ENCODE data around the gene SLC43A2. TPM values are rescaled to one million over a fixed set of nuclear protein-coding genes. Genes with fewer than 3 reads are reported as not detected.
A peak's percentile ranks its signal among the peaks of the same experiment; 100 is the strongest.

Gene SLC43A2
- total RNA-seq, 1 experiment from 2014 or later = 12.6 TPM

- TF ChIP-seq REST (IDR thresholded peaks at IDR 0.05; ENCODE audit: low read depth) (no peak), SP1 (IDR thresholded peaks at IDR 0.05; ENCODE audit: low read depth) (no peak), ZNF274 (IDR thresholded peaks at IDR 0.05; ENCODE audit: low read depth, low read length) (no peak), JUND (IDR thresholded peaks at IDR 0.05) (no peak), SIN3A (IDR thresholded peaks at IDR 0.05; ENCODE audit: low read depth) (no peak)
Observed at GRCh38 chr17:1598399-1599095, 30.1 kb downstream of the SLC43A2 start (continued).

GRCh38 chr17:1597861-1598342 lies 30.7 kb downstream of the SLC43A2 start:
- ChIA-PET CTCF (interaction anchor here (1.5 kb wide), 1 partner anchor 24 kb away, joined by 5 read pairs; no protein-coding TSS in a partner anchor), RAD21 (ENCODE audit: low non-redundant PET in 1 of 2, low total read pairs in 2 of 2, uncharacterized antibody in 2 of 2, unreplicated experiment in 2 of 2) (no interaction called here), POLR2A (no interaction called here)
- no peak overlapping the region for H3K4me3 ChIP-seq (replicated peaks in 1 of 2; ENCODE audit: low read depth in 1 of 2, low read length in 2 of 2)
- H3K9me2 ChIP-seq (ENCODE audit: insufficient read depth) = no peaks in the 10 kb centered on the region
- peaks cover 11 to 29% of the 10 kb centered on the region in 2 experiments for H3K4me1 ChIP-seq (ENCODE audit: control insufficient read depth in 1 of 2, insufficient read depth in 2 of 2, low read length in 2 of 2)
- H3K79me2 ChIP-seq (ENCODE audit: insufficient read depth, low read length) = no peaks in the 10 kb centered on the region
- no peak overlapping the region for H2AFZ ChIP-seq (ENCODE audit: low read depth, low read length, poor library complexity, severe bottlenecking)
- ATAC-seq (no peak), DNase-seq (ENCODE audit: low read depth, low spot score) (no peak)
- H3K36me3 ChIP-seq (ENCODE audit: control insufficient read depth in 1 of 2, insufficient read depth in 2 of 2, low read length in 2 of 2) = no peaks in the 10 kb centered on the region
- no peaks in the 10 kb centered on the region for H3K27me3 ChIP-seq (ENCODE audit: insufficient read depth, low read length)
- H3K4me2 ChIP-seq (ENCODE audit: low read length) = peak overlapping the region; percentile 22; the same call in 1 of the 2 replicates
- intact Hi-C loops (cut with micrococcal nuclease) = no loop called here
- H3K9ac ChIP-seq (ENCODE audit: low read length) = no peak overlapping the region
- peaks cover 5 to 12% of the 10 kb centered on the region in 2 experiments; a peak in 2 of 4 replicates for H3K9me3 ChIP-seq (ENCODE audit: control insufficient read depth in 1 of 2, insufficient read depth in 1 of 2, low read depth in 1 of 2, low read length in 2 of 2)
- no peaks in the 10 kb centered on the region for H4K20me1 ChIP-seq (ENCODE audit: insufficient read depth)
- no peak overlapping the region for H3K27ac ChIP-seq (ENCODE audit: low read depth, low read length)
- no TSS peak for BruUV-seq (replicated peaks)
- TF ChIP-seq CTCF (IDR thresholded peaks at IDR 0.05 in 2 of 3, conservative IDR thresholded peaks at IDR 0.05 in 1 of 3; ENCODE audit: borderline replicate concordance in 1 of 3, insufficient read depth in 1 of 3, low read depth in 2 of 3, low read length in 2 of 3) (no peak), SP1 (IDR thresholded peaks at IDR 0.05; ENCODE audit: low read depth) (no peak), MAX (IDR thresholded peaks at IDR 0.05) (no peak), EGR1 (IDR thresholded peaks at IDR 0.05; ENCODE audit: low read depth) (no peak), POLR2A (IDR thresholded peaks at IDR 0.05; ENCODE audit: borderline replicate concordance, extremely low read depth, insufficient read depth, insufficient read length) (no peak), YY1 (IDR thresholded peaks at IDR 0.05; ENCODE audit: extremely low read depth, insufficient replicate concordance, low read depth, low read length) (no peak), SIN3A (IDR thresholded peaks at IDR 0.05; ENCODE audit: low read depth) (no peak)
